GM19467 (cell line): ENCODE measurements around the gene COL28A1.
"Not testable (repeated sequence)": the region's sequence is repeated elsewhere in the genome, so short reads cannot be mapped to it uniquely, and the experiment has no call there.

Experiments
- ATAC-seq: cut with Tn5 transposase; IDR thresholded peaks from one replicate; pipeline ENCODE4 v1.9.1; 2021; ENCODE audit warnings: mild to moderate bottlenecking, moderate library complexity; ENCODE audit not compliant: unreplicated experiment

The COL28A1 gene

DNA sequence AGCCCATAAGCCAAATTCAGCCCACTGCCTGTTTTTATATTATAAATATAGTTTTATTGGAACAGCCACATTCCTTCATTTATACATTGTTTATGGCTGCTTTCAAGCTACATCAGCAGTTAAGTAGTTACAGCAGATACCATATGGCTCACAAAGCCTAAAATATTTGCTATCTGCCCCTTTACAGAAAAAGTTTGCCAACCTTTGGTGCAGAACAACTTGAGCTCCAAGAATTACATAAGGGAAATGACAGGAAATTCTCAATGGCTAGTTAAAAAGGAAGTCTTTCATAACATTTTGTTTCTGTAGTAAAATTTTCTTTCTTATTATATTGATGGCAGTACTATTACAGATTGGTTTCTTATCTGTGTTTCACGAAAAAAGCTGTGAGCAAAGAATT, 59.3 kb downstream of the COL28A1 start:
- ATAC-seq = no peak

DNA sequence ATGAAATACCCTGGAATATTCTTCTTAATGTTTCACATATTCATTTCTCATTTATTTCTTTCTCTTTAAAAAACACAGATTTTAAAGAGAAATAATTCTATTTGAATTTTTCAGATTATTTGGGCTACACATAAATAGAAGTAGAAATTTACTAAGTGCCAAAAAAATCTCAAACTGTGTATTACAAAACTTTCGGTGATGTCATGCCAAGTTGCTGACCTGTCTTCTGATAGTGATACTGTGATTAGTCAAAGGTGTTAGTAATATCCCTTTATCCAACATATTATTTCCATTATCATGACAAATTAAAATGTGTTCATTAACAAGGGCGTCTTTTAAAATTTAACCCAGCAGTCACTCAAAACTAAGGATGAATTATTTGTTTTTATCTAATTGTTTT, 60.1 kb downstream of the COL28A1 start:
- no peak for ATAC-seq

DNA sequence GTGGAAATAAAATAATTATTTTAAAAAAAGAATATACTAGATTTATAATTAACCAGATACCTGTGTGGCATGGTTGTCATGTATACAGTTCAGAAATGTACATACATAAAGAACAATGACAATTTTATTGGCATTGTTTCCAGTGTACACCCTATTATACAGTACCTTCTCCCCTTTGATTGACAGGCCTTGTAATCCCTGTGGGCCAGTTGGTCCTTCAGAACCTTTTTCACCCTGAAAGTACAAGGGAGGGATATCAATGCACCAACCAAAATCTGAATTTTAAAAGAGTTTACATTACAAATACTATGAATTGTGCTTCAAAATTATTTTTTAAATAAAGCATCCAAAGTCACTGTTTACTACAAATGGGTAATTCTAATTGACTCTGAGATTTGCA, 61.2 kb downstream of the COL28A1 start:
- ATAC-seq = no peak

DNA sequence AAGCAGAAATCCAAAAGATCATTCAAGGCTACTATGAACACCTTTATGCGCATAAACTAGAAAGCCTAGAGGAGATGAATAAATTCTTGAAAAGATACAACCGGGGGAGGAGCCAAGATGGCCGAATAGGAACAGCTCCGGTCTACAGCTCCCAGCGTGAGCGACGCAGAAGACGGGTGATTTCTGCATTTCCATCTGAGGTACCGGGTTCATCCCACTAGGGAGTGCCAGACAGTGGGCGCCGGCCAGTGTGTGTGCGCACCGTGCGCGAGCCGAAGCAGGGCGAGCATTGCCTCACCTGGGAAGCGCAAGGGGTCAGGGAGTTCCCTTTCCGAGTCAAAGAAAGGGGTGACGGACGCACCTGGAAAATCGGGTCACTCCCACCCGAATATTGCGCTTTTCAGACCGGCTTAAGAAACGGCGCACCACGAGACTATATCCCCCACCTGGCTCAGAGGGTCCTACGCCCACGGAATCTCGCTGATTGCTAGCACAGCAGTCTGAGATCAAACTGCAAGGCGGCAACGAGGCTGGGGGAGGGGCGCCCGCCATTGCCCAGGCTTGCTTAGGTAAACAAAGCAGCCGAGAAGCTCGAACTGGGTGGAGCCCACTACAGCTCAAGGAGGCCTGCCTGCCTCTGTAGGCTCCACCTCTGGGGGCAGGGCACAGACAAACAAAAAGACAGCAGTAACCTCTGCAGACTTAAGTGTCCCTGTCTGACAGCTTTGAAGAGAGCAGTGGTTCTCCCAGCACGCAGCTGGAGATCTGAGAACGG, 70.5 kb downstream of the COL28A1 start:
- not testable (repeated sequence) for ATAC-seq

DNA sequence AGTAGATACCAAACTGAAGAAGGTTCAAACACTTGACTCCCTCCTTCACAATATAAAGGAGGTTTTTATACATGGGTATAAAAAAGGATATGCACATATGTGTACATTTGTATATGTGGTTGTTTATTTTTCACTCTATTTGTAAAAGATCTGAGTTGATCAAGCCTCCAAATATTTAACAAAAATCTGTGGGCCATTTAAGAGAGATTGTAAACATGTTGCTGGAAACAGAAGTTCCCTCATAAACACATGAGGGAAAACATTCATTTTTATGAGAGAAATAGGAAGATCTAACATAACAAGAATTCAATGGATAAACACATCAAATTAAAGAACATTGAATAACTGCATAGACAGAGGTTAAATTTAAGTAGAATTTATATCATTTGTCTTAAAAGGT, 81.7 kb downstream of the COL28A1 start:
- ATAC-seq = no peak

DNA sequence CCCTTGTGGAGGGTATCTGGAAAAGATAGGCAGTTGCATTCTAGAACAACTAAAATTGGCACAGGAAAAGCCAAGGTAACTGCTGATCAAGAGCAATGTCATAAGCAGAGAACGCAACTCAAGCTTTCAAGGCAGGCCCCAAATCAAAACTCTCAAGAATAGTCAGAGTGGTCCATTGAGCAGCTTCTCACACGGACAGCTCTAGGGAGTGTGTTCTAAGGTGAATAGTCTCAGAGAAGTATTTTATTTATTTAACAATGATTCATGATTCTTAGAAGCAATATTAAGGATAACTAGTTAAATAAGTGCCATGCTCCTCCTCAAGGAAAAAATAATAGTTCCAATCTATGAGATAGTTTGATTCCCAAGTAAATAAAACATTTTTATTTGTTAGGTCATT, 83.0 kb downstream of the COL28A1 start:
- ATAC-seq = no peak

DNA sequence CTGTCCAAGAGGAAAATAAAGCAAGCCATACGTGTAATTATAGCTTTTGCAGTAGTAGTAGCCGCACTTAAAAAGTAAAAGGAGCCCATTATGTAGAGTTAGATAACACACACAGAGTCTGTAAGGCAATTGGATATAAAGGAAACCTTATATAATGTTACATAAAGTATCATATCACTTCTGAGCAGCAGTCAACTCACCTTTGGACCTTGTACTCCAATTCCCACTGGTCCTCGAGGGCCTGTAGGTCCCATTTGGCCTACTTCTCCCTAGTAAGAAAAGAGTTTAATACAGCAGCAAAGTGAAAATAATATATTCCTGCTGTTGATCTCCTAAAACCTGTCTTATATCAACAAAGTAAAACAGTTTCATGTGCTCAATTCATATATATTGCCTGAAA, 83.6 kb downstream of the COL28A1 start:
- ATAC-seq = no peak

DNA sequence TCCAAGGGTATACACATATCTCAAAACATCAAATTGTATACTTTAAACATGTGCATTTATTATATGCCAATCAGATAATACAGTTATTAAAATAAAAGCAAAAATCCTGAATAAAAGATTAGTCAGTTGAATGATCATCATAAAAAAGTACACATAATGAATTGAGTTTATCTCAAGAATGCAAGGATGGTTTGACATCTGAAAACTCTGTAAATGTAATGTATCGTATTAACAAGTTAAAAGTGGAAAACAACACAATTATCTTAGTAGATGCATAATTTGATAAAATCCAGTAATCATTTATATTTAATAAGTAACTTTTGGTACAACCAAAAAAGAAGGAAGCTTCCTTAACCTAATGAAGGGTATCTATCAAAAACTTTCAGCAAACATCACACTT, 86.6 kb downstream of the COL28A1 start:
- ATAC-seq = no peak

DNA sequence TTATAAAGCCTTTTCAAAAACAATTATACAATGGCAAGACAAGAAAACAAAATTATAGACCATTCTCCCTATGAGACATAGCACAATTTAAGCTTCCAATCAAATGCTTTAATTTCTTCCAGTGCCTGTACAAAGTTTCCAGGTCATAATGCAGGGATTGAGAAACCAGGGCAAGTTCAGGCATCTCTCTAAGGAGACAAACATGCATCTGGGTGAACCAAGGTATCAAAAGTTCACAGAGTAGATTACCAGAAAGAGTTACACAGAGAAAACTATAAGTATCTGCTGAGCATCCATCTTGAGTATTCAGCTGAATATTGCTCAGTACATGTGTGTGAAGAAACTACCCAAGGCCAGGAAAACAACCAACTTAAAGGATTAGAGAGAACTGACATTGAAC, 89.1 kb downstream of the COL28A1 start:
- ATAC-seq = no peak

DNA sequence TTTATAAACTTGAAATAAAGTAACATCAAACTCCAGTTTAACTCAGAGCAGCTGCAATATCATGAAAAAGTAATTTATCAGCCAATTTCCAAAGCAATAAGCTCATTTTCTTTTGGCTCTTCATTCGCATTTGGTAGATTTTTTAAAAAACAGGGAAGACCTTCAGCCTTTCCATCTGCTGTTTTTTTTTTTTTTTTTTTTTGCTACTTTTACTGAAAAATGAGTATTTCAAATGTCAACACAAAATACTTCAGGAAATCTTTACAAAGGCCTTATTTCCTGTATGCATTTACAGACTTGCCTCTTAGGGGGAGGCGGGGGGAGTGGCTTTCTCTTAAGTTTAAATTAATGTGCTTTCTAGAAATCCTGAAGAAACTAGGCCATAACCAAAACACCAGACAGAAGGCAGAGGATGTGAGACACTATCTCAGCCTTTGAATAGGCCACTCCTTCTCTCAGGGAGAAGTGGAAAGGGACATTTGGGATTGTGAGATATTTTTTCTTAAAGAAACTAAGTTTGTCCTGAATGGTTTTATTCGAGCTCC, 91.8 kb downstream of the COL28A1 start:
- no peak for ATAC-seq

DNA sequence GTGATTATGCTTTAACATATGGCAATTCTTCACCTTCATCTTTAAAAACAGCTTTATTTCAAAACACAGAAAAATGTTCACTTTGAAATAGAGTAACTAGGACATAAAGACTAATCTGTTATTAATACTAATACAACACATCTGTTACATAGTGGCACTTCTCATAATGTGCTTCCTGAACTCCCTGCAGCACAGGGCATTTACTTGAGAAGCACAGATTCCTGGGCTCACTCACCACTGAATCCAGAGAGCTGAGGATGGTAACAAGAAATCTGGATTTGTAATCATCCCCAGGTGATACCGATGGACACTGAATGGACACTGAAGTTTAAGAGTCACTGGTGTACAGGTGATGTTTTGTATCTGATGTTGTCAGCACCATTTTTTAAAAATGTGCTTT, 96.1 kb downstream of the COL28A1 start:
- no peak for ATAC-seq

DNA sequence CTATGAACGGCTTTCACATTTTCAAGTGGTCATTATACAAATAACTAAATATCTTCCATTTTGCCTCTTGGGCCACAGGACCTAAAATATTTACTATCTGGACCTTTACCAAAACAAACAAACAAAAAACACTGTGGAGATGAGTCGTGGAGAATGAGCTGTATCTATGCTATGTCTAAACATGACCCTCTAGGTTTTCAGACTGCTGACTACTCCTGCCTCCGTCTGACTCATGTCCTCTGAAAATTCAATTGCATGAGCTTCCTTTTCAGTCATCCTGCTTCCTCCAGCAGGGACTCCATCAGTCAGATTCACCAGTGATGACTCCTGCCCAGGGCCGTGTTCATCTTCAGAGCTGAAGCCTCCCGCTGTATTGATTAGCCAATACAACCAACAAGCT, 96.8 kb downstream of the COL28A1 start:
- no peak for ATAC-seq

DNA sequence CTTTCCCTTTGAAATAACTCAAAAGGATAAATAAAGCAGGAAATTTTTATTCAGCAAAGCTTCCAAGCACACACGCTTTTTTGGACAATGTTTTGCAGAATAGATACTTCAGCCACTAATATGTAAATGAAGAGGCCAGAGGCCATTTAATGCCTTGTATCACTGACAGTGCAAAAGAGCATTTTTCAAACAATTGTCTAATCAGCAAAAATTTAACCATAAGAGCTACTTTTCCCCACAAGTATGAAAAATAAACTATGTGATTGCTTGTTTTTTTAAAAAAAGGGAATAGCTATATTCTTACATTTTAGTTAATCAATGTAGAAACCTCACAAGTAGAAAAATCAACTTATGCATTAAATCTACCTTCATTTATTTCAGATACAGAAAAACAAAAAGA, 99.7 kb downstream of the COL28A1 start:
- ATAC-seq = no peak

DNA sequence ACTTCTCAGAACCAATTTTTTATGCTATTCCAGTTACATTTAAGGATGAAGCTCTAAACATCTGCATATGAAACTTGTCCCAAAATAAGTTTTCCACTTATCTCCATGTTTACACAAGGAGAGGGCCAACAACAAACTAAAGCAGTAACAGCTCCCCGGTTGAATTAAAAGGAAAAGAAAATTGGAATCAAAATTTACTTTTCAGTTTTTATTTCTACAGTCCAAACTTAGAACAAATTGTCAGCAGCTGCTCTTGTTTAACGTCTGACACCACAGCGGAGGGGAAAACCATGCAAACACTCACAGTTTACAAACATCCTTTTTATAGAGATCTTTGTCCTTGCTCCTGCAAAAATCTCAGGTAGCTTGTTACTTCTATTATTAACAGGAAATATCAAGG, 101.3 kb downstream of the COL28A1 start:
- no peak for ATAC-seq

DNA sequence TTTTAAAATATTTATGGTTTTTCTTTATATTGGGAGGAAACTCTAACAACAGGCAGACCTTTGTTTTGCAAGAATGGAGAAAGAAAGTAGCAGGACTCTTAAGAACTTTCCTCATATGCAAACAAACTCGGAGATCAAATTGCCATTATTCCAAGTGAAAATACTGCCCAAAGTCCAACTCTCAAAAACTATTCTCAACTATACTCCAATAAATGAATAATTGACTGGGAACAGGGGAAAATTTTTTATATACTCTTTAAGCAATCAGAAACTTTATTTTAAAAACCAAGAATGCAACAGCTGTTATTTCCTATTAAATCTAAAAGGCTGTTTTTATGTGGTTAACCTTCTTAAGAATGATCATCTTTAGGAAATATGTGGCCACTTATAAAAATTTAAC, 101.9 kb downstream of the COL28A1 start:
- ATAC-seq = no peak

DNA sequence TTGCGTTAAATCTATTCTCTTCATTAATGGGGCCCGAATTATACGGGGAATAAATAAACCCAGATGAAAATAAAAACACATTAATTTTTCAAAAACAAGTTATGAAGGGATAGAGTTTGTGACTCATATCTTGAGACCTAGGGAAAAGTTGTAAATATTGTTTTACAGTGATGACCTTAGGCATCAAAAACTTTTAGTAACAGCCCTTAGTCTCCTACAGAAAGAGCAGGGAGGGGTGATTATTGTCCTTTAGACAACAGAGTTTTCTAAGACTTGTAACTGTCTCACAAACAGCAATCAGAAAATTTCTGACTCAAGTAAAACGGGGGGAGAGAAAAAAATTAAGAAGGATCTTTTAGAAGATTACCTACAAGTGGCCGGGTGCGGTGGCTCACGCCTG, 102.7 kb downstream of the COL28A1 start:
- ATAC-seq = no peak

DNA sequence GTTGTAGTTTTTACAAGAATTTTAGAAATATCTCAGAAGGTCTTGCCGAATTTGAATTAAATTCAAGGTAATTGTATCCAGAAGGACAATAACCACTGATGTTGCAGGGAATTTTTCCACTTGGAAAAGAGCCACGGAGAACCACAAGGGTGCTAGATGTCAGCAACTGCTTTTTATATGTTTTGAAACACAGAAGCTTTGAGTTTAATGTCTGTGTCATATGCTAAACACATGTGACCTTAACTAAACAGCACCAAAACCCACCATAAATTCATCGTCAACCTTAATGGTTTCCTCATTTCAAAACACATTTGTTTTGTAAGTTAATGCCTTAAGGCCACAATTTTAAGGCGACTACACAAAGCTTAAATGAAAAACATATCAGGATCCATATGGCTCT, 106.9 kb downstream of the COL28A1 start:
- no peak for ATAC-seq

DNA sequence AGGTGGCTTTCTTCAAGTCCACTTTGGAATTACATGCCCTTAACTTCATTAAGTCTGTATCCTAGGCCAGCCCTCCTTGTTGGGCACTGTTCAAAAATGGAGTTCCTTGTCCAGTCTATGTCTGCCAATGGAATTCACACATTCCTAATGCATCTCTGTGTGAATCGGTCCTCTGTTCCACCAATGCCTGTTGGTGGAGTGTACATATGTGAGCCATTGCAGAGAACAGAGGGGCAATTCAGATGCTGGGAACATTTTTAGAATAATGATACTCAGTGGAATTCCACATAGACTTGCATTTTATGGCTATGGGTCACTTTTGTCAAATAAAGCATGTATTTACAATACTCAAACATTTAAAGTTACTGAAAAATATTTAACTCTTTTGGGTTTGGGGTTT, 108.3 kb downstream of the COL28A1 start:
- ATAC-seq = no peak

DNA sequence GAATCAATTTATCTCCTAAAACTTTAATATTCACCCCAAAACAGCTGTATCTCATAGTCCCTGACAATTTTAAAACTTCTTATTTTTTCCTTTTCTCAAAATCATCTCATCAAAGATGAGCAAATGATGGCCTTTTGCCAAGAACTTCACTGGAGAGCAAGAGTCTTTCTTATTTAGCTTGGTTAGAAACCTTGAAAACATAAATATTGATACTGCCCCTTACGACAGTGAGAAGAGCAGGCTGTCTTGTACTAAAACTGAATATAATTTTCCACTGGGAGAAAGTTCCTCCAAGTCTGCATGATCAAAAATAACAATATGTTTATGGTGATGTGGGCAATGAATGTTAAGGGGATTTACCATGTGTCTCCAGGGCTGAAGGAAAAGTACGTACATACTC, 109.0 kb downstream of the COL28A1 start:
- ATAC-seq = no peak

DNA sequence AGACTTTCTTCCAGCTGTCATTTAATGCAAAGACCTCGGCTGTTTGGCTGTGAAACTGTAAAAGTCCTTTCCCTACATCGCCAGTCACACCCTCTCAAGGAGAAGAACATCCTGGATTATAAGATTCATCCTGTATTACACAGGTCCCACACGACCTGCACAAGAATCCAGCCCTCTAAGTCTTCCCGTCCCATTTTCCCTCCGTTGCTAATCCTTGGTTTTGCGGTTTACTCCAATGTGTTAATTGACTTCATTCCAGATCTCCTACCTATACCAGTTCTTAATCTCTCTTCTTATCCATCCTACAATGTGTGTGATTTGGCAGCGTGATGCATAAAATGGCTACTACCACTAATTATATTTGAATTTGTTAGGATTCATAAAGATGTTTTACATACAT, 110.4 kb downstream of the COL28A1 start:
- ATAC-seq = no peak

DNA sequence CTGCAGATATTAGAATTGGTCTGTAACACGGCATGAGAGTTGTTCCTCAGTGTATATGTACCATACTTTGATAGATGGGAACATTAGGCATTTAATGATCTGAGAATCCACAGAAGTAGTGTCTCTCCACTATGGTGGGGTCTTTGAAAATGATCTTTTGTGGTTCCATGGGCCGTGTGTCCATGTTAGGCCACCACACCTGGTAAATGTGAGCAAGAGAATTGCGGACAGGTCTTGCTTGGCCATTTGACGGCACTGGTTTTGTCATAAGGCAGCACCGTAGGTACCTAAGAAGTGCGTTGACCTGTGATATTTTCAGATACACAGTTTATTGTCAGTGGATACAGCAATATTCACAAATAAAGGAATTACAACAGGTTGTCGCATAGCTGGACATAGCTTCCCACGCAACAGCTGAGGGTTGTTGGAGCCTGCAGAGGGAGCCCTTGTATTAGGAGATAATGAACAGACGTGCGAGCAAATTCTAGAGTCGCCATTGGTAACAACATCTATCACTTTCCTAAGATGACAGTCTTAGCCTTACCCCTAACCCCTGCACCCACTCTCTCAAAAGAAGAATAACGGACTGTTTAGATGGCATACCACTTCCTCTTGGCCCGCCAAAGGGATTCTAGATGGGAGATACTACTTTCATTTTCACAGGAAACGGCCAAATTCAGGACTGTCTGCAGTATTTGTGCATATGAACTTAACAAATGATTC, 111.4 kb downstream of the COL28A1 start:
- ATAC-seq = peak; percentile 79

DNA sequence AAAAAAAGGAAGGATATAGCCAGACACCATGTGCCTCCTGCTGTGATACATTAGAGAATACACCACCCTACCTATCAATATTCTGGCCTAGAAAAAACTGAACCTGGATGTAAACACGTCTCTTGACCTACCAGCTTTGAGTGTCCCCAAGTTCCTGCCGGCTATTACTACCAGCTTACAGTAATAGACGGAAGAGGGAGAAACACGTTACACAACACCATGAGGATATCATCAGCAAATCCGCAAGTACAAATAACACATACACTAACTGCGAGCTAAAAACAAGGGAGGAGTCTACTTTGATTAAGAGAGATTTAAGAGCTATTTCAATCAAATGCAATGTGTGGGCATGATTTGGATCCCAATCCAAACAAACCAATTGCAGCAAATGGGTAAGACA, 113.0 kb downstream of the COL28A1 start:
- ATAC-seq = no peak
